ENCODE measurements around the gene CD276.
"Not testable (repeated sequence)": the region's sequence is repeated elsewhere in the genome, so short reads cannot be mapped to it uniquely, and the experiment has no call there.

Gene CD276

DNA sequence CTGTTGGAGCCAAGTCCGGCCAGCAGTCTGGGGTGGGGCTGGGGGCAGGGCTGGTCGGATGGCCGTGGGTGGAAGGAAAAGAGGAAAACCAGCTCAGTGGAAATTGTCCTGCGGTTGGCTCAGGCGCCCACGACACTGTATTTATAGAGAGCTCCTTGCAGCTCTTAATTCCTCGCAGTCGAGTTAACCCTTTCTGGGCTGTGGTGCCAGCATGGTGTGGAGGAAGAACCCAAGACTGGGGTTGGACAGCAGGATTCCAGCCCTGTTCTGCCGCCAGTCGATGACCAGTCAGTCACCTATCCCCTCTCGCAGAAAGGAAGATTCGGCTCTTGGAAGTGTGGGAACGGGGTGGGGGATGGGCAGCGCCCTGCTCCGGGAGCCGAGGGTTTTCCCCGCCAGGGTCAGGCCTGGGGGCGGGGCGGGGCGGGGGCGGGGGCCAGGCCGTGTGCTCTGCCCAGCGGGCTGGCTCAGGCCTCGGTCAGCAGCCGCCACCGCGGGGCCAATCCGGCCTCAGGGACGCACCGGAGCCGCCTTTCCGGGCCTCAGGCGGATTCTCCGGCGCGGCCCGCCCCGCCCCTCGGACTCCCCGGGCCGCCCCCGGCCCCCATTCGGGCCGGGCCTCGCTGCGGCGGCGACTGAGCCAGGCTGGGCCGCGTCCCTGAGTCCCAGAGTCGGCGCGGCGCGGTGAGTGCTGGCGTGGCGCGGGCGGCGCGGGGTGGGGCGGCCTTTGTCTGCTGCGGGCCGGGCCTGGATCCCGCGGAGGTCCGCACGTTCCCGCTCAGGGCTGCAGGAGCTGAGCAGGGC lies at the start of gene CD276:
TSS of gene CD276 (plus strand) at position 607 of the 804 bp plus-strand sequence. CDS start 15,257 bp downstream, outside the sequence.
- DNase-seq: no peak

- no peak for DNase-seq
Measured at GRCh38 chr15:73637527-73637926, 46.7 kb upstream of the CD276 start.

DNA sequence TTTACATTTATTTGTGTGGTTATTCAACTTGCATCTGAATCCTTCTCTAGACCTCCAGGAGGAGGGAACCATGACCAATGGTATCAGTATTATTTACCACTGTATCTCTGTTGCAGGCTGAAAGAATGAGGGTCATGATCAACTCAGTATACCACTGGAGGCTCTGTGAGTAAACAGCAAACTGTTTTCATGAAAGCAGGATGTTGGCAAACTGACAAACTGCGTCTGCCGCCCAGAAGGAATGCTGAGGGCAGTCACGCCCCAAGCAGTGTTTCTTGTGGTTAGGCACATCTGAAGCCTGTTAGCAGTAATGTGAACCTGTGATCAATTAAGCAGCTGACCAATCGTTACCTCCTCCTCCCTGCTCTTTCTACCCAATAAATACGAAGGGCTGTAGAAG lies 44.7 kb upstream of the CD276 start:
- DNase-seq: not testable (repeated sequence)

GRCh38 chr15:73647259-73648013 lies 36.7 kb upstream of the CD276 start:
- no peak for DNase-seq

DNA sequence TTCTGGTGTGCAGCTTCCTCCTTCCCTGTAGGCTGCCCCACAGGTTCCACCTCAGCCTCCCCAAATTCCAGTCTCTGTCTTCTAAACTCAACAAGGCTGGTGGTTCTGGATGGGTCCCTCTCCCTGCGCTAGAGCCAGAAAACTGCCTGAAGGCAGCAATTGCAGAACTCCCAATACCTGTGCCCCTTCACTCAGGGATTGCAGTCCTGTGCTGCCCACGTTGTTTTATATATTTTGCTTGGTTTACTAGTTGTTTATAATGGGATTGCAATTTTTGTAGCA lies 36.2 kb upstream of the CD276 start:
- no peak for DNase-seq

DNA sequence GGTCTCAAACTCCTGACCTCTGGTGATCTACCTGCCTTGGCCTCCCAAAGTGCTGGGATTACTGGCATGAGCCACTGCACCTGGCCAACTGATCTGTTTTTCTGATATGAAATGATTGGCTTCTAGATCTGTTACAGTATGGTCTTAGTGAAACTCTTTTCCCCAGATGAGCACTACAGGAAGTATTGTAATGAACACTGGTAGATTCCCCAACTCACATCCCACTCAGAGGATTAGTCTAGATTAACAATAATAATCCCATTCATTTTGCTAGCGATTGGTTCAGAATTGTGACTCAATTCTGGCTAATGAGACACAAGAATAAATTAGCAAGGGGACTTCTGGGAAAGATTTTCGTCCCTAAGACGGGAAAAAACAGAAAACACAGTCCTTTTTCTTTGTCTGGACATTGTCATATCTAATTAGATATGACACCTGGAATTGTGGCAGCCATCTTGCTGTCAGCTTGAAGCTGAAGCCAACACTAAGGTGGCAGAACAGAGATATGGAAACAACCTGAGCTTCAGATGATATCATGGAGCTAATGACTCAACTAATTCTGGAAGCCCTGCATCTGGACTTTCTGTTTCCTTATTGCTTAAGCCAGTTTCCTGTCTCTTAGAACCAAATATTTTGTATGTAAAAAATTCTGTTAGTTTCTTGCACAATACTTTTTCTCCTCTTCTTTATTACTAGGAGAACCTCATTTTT lies 33.6 kb upstream of the CD276 start:
- no peak for DNase-seq

GRCh38 chr15:73654659-73655058 lies 29.5 kb upstream of the CD276 start:
- DNase-seq: no peak

DNA sequence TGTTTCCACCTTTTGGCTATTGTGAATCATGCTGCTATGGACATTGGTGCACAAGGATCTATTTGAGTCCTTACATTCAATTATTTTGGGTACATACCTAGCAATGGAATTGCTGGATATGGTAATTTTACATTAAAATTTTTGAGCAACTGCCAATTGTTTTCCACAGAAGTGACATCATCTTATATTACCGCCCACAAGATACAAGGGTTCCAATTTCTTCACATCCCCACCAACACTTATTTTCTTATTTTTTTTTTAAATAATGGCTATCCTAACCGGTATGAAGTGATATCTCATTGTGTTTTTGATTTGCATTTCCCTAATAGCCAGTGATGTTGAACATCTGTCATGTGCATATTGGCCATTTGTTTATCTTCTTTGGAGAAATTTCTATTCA lies 28.5 kb upstream of the CD276 start:
- no peak for DNase-seq

DNA sequence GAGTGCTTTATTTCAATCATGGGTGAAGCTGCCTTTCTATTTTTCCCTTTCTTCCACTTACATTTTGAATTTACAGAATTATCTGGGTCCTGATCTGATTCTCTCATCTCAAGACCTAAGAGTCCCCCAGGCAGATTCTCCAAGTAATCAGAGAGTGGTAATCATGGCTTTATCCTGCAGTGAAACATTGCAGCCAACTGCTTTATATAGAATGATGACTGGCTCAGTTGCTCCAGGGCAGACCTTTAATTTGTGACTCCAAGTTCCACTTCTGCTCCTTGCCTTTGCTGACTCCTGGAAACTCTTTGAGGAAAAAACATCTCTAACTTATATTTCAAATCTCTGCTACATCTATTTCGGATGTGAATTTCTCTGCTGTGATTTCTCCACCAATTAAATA lies 25.5 kb upstream of the CD276 start:
- no peak for DNase-seq

GRCh38 chr15:73660455-73660854 lies 23.7 kb upstream of the CD276 start:
- no peak for DNase-seq

DNA sequence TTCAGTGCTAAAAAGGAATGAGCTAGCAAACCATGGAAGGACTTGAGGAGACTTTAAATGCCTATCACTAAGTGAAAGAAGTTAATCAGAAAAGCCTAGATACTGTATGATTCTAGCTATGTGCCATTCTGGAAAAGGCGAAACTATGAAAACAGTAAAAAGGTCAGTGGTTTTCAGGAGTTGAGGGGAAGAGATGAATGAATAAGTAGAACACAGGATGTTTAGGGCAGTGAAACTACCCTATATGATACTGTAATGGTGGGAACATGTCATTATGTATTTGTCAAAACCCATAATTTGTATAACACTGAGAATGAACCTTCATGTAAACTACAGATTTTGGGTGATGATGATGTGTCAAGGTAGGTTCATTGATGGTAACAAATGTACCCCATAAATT lies 9.6 kb upstream of the CD276 start:
- no peak for DNase-seq

GRCh38 chr15:73677146-73677607 lies 7.0 kb upstream of the CD276 start:
- DNase-seq: no peak

GRCh38 chr15:73677733-73678132 lies 6.5 kb upstream of the CD276 start:
- DNase-seq: no peak

DNA sequence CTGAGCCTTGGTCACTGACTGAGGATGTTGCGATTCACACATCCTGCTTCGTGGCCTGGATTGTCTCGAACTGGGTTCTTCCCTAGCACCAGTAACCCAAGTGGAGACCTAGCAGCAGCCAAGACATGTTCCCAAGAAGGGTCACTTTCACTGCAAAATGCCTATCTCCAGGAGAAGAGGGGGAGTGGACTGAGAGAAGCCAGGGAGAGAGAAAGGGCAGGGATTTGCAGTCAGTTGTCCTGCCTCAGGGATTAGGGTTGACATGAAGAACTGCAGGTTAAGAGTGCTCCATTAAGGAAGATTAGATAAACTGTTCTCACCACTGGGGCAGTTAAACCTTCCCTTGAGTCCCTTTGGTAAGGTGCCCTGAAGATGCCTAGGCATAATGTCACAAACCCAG lies 5.7 kb upstream of the CD276 start:
- DNase-seq: no peak

- no peak for DNase-seq
Measured at GRCh38 chr15:73679180-73679579, 5.0 kb upstream of the CD276 start.

- DNase-seq: no peak
Measured at GRCh38 chr15:73679964-73680363, 4.2 kb upstream of the CD276 start.

DNA sequence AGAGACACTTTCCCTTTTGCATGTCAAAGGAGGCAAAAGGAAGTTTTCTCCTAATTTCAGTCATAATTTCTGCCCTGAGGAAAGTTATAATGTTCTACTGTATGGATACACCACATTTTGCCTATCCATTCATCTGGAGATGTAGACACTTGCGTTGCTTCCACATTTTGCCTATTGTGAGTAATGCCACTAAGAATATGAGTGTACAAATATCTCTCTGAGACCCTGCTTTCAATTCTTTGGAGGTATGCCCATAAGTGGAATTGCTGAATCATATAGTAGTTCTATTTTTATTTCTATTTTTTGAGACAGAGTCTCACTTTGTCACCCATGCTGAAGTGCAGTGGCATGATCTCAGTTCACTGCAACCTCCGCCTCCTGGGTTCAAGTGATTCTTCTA lies 3.6 kb upstream of the CD276 start:
- DNase-seq: no peak

GRCh38 chr15:73681063-73681462 lies 3.1 kb upstream of the CD276 start:
- DNase-seq: no peak

GRCh38 chr15:73681856-73682599 lies 2.2 kb upstream of the CD276 start:
- no peak for DNase-seq

GRCh38 chr15:73682600-73683090 lies 1.5 kb upstream of the CD276 start:
- DNase-seq: no peak

- no peak for DNase-seq
Measured at GRCh38 chr15:73683257-73683776, 866 bp upstream of the CD276 start.

- DNase-seq: no peak
Measured at GRCh38 chr15:73684581-73685455, 635 bp downstream of the CD276 start.

Data from cortex of kidney (tissue), 1 donor.